ENCODE data around the gene SPTB.

Gene SPTB

DNA sequence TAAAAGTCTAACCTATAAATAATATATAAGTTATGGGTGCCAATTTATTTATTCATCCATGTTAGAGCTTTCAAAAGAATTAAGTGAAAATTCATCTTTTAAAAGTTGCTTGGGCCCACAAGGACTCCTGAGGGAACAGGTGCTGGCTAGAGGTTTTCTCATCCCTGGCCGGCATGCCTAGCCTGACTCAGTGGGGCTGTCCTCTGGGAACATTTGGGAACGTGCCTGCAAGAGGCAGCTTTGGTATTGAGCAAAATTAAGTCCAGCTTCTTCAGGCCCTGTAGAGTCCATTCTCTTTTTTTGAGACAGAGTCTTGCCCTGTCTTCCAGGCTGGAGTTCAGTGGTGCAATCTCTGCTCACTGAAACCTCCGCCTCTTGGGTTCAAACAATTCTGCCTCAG is 44.7 kb downstream of the SPTB start:
- H3K27ac ChIP-seq = no peak overlapping the region
- CTCF ChIA-PET = interaction anchor here (0.6 to 1.9 kb wide), 3 partner anchors 8 to 35 kb away, joined by 3 to 9 read pairs (median 4); no protein-coding TSS in a partner anchor
- no peak for DNase-seq (ENCODE audit: low spot score)
- no peak for TF ChIP-seq CTCF (conservative IDR thresholded peaks at IDR 0.05; ENCODE audit: low read depth)
- POLR2A ChIA-PET (ENCODE audit: low non-redundant PET) = no interaction called here

GRCh38 chr14:64831419-64831818 is 48.3 kb downstream of the SPTB start:
- H3K27ac ChIP-seq = no peak overlapping the region
- CTCF ChIA-PET = no interaction called here
- DNase-seq (ENCODE audit: low spot score) = no peak
- no peak for TF ChIP-seq CTCF (conservative IDR thresholded peaks at IDR 0.05; ENCODE audit: low read depth)
- POLR2A ChIA-PET (ENCODE audit: low non-redundant PET) = no interaction called here

- no peak overlapping the region for H3K27ac ChIP-seq
- CTCF ChIA-PET = no interaction called here
- no peak for TF ChIP-seq CTCF (conservative IDR thresholded peaks at IDR 0.05; ENCODE audit: low read depth)
- POLR2A ChIA-PET (ENCODE audit: low non-redundant PET) = no interaction called here
- DNase-seq (ENCODE audit: low spot score) = no peak
These were observed 48.7 kb downstream of the SPTB start for GRCh38 chr14:64830961-64831360.

DNA sequence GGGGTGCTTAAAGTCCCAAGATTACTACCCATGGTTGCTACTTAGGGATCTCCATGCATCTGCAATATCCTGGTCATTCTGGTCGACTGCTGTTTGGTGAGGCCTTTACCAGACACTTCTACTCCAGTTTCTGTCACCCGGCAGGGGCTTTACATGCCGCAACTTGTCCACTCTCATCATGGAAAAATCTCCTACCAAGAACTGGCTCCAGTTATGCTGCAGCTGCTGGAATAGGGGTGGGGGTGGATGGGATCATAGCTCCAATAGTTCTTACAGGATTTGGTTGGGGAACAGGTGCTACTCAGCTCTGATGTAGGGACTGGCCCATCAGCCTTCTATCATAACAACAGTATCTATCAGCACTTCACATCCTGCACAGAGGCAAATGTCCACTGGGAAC is 51.6 kb downstream of the SPTB start:
- no peak for TF ChIP-seq CTCF (conservative IDR thresholded peaks at IDR 0.05; ENCODE audit: low read depth)
- no peak for DNase-seq (ENCODE audit: low spot score)
- H3K27ac ChIP-seq = no peak overlapping the region
- ChIA-PET POLR2A (ENCODE audit: low non-redundant PET) (no interaction called here), CTCF (no interaction called here)

- DNase-seq (ENCODE audit: low spot score) = no peak
- no peak overlapping the region for H3K27ac ChIP-seq
- POLR2A ChIA-PET (ENCODE audit: low non-redundant PET) = no interaction called here
- CTCF ChIA-PET = interaction anchor here (0.7 to 0.8 kb wide), 3 partner anchors 8 to 64 kb away, joined by 3 read pairs; partner anchors contain the start of gene SPTB
- no peak for TF ChIP-seq CTCF (conservative IDR thresholded peaks at IDR 0.05; ENCODE audit: low read depth)
These were observed 52.9 kb downstream of the SPTB start for GRCh38 chr14:64826845-64827244.

GRCh38 chr14:64826333-64826732 is 53.4 kb downstream of the SPTB start:
- ChIA-PET POLR2A (ENCODE audit: low non-redundant PET) (no interaction called here), CTCF (interaction anchor here (0.7 to 0.8 kb wide), 2 partner anchors 8 to 65 kb away, joined by 3 read pairs; no protein-coding TSS in a partner anchor)

More at GRCh38 chr14:64826333-64826732, 53.4 kb downstream of the SPTB start:
- no peak overlapping the region for H3K27ac ChIP-seq
- TF ChIP-seq CTCF (conservative IDR thresholded peaks at IDR 0.05; ENCODE audit: low read depth) = no peak
- no peak for DNase-seq (ENCODE audit: low spot score)
